ENCODE data around the gene PDCD11.

Gene PDCD11

GRCh38 chr10:103456074-103456660 lies 59.7 kb downstream of the PDCD11 start (continued):
- TF ChIP-seq ZBTB26 (tag by site-specific recombination; optimal IDR thresholded peaks at IDR 0.05) (no peak), ZNF501 (tag by site-specific recombination; IDR thresholded peaks at IDR 0.05) (no peak), ZNF426 (tag by site-specific recombination; IDR thresholded peaks at IDR 0.05) (no peak), ZNF341 (tag by site-specific recombination; IDR thresholded peaks at IDR 0.05; ENCODE audit: low read depth) (no peak), ZNF514 (tag by site-specific recombination; IDR thresholded peaks at IDR 0.05) (no peak)

DNA sequence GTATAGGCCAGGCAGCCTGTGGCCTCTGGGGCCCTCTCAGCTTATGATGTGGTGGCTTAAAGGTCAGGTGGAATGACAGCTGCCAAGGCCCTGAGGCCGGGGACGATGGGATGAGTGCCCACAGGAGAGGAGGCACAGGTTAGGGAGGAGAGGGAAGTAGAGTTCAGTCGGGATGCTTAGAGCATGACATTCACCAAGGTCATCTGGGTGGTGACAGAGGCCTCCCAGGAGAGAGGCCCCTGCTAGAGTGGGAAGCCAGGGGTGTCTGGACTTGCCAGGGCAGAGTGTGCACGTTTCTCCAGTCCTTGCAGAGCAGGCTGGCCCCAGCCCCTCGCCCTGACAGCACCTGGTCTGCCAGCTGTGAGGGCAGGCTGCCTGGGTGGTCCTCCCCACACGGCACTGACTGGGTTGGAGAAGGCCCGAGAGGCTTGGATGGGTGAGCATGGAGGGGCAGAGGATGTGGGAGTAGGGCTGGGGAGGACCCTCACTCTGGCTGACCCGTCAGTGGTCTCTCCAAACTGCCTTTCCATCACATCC lies 60.8 kb downstream of the PDCD11 start:
- no peaks in the 10 kb centered on the region for H3K36me3 ChIP-seq (ENCODE audit: control insufficient read depth in 2 of 2, insufficient read depth in 1 of 2, low read length in 2 of 2)
- POLR2A ChIA-PET = no interaction called here
- no peak for TF ChIP-seq ZNF560 (tag by site-specific recombination; IDR thresholded peaks at IDR 0.05; ENCODE audit: borderline replicate concordance)
- TF ChIP-seq GLIS2 (tag by site-specific recombination; IDR thresholded peaks at IDR 0.05) = peak; percentile 22; the same call in 1 of the 2 replicates
- peak; percentile 31; the same call in 1 of the 2 replicates for TF ChIP-seq ZIC2 (tag by site-specific recombination; IDR thresholded peaks at IDR 0.05)
- TF ChIP-seq ZNF16 (tag by site-specific recombination; IDR thresholded peaks at IDR 0.05; ENCODE audit: low read depth) = no peak
- TF ChIP-seq ZNF658 (tag by site-specific recombination; IDR thresholded peaks at IDR 0.05) = no peak
- TF ChIP-seq ZNF670 (tag by site-specific recombination; IDR thresholded peaks at IDR 0.05; ENCODE audit: low read depth) = no peak
- TF ChIP-seq ZNF776 (tag by site-specific recombination; IDR thresholded peaks at IDR 0.05; ENCODE audit: borderline replicate concordance) = no peak
- no peak overlapping the region for H3K4me3 ChIP-seq (ENCODE audit: low read depth, low read length)
- H3K27ac ChIP-seq (ENCODE audit: extremely low read depth, low read depth, low read length) = no peak overlapping the region
- peaks cover 4% of the 10 kb centered on the region for H3K4me1 ChIP-seq (ENCODE audit: control insufficient read depth, insufficient read depth, low read length)
- H3K9me3 ChIP-seq (ENCODE audit: control insufficient read depth, insufficient read depth, low read depth, low read length) = no peaks in the 10 kb centered on the region
- CTCF ChIA-PET = interaction anchor here (1.2 kb wide), 1 partner anchor 19 kb away, joined by 4 read pairs; no protein-coding TSS in a partner anchor

DNA sequence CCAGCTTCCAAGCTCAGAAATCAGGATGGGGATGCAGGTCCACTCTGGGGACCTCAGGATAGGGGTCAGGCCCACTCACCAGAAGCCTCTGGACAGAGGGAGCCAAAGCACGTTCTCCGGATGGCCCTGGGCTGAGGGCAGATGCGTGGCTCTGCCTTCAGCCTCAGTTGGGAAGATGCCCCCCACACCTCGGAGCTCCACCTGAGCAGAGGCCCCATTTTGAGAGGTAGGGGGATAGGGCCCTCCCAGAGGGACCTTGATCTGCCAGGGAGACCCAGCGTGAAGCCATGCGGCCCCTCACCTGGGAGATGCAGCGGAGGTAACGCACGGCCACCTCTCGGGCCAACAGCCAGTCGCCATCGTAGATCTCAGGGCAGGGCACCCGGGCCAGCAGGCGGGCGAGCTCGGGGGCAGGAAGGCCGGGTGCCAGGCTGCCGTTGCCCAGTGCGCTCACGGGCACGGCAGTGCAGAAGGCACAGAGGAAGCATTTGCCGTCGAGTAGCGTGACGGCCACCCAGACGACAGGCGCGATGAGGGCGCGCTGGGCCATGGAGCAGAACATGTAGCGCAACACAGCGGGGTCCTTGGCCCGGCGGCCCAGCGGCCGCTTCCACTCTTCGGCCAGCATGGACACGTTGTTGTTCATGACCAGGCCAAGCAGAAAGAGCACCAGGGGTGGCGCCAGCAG lies 61.6 kb downstream of the PDCD11 start:
- Histone ChIP-seq H3K27ac (ENCODE audit: extremely low read depth, low read depth, low read length) (no peak overlapping the region), H3K4me1 (ENCODE audit: control insufficient read depth, insufficient read depth, low read length) (no peaks in the 10 kb centered on the region), H3K4me3 (ENCODE audit: low read depth, low read length) (no peak overlapping the region), H3K9me3 (ENCODE audit: control insufficient read depth, insufficient read depth, low read depth, low read length) (no peaks in the 10 kb centered on the region), H3K36me3 (ENCODE audit: control insufficient read depth in 2 of 2, insufficient read depth in 1 of 2, low read length in 2 of 2) (no peaks in the 10 kb centered on the region)
- CTCF ChIA-PET = interaction anchor here (1.2 kb wide), 1 partner anchor 19 kb away, joined by 4 read pairs; no protein-coding TSS in a partner anchor
- TF ChIP-seq ZNF629 (tag by site-specific recombination; IDR thresholded peaks at IDR 0.05) = no peak
- POLR2A ChIA-PET = interaction anchor here (0.6 kb wide), 1 partner anchor 18 kb away, joined by 3 read pairs; no protein-coding TSS in a partner anchor

- no peak for TF ChIP-seq ZNF830 (tag by site-specific recombination; IDR thresholded peaks at IDR 0.05; ENCODE audit: low read depth)
- TF ChIP-seq, protein P1, sequence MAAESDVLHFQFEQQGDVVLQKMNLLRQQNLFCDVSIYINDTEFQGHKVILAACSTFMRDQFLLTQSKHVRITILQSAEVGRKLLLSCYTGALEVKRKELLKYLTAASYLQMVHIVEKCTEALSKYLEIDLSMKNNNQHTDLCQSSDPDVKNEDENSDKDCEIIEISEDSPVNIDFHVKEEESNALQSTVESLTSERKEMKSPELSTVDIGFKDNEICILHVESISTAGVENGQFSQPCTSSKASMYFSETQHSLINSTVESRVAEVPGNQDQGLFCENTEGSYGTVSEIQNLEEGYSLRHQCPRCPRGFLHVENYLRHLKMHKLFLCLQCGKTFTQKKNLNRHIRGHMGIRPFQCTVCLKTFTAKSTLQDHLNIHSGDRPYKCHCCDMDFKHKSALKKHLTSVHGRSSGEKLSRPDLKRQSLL (tag by site-specific recombination; IDR thresholded peaks at IDR 0.05) = 0 out of 2 replicates have a peak, but pooled peaks have one; percentile 14
- no peak for TF ChIP-seq ZNF155 (tag by site-specific recombination; IDR thresholded peaks at IDR 0.05)
- TF ChIP-seq EGR2 (tag by site-specific recombination; IDR thresholded peaks at IDR 0.05; ENCODE audit: low read depth) = peak; percentile 43; the same call in 1 of the 2 replicates
- TF ChIP-seq ZFHX2 (tag by site-specific recombination; conservative IDR thresholded peaks at IDR 0.05) = peak; percentile 56; the same call in 1 of the 2 replicates
- H3K27ac ChIP-seq (ENCODE audit: extremely low read depth, low read depth, low read length) = no peak within 1 kb of the TSS
- CTCF ChIA-PET = interaction anchor here (0.6 to 0.8 kb wide), 2 partner anchors 10 to 24 kb away, joined by 3 read pairs; no protein-coding TSS in a partner anchor
- H3K9me3 ChIP-seq (ENCODE audit: control insufficient read depth, insufficient read depth, low read depth, low read length) = no peaks in the 10 kb centered on the region
- no peaks in the 10 kb centered on the region for H3K4me1 ChIP-seq (ENCODE audit: control insufficient read depth, insufficient read depth, low read length)
- no peaks in the 10 kb centered on the region for H3K36me3 ChIP-seq (ENCODE audit: control insufficient read depth in 2 of 2, insufficient read depth in 1 of 2, low read length in 2 of 2)
- H3K4me3 ChIP-seq (ENCODE audit: low read depth, low read length) = no peak within 1 kb of the TSS
- POLR2A ChIA-PET = interaction anchor here (0.6 kb wide), 1 partner anchor 18 kb away, joined by 3 read pairs; no protein-coding TSS in a partner anchor
Observed at GRCh38 chr10:103458720-103459119, 62.3 kb downstream of the PDCD11 start, which contains the start of gene CALHM1. CALHM1 (minus strand) TSS chr10:103458900; CDS start chr10:103458751, 149 bp downstream.
